Dermis blood vessel endothelial cell (primary cell): ENCODE data around the gene PDS5A. TPM values are rescaled to one million over a fixed set of nuclear protein-coding genes. Genes with fewer than 3 reads are reported as not detected.
A peak's percentile ranks its signal among the peaks of the same experiment; 100 is the strongest.
"Not testable (repeated sequence)": the region's sequence is repeated elsewhere in the genome, so short reads cannot be mapped to it uniquely, and the experiment has no call there.

Experiments used
- DNase-seq: peaks from one replicate; pipeline ENCODE4 v3.0.0; 2010
- total RNA-seq: library from RNA; depleted of rRNA; stranded (reverse); fragments of >200 nt; gene quantifications from 2 replicates; pipeline ENCODE4 v1.2.3, GENCODE V29; 2014

Gene PDS5A
- total RNA-seq, 1 donor from 2014 or later = 74.7 TPM

DNA sequence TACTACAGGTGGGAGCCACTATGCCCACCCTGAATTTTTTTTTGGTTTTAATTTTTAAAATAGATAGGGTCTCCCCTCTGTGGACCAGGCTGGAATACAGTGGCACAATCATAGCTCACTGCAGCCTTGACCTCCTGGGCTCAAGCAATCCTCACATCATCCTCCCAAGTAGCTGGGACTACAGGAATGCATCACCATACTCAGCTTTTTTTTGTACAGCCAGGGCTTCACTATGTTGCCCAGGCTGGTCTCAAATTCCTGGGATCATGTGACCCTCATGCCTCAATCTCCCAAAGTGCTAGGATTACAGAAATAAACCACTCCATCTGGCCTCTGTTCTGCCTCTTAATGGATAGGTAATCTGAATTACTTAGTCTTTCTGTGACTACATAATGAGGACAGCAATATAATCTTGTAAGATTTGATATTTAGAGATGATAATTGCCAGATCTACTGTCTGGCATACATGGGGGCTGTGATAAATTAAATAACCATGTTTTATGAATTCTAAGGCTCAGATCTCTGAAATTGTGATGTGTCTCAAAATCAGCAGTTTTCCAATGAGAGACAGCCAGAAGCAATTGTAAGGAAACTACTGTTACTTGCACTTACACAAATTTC, 26.7 kb downstream of the PDS5A start:
- no peak for DNase-seq

- no peak for DNase-seq
Measured at GRCh38 chr4:39947963-39948362, 29.7 kb downstream of the PDS5A start.

DNA sequence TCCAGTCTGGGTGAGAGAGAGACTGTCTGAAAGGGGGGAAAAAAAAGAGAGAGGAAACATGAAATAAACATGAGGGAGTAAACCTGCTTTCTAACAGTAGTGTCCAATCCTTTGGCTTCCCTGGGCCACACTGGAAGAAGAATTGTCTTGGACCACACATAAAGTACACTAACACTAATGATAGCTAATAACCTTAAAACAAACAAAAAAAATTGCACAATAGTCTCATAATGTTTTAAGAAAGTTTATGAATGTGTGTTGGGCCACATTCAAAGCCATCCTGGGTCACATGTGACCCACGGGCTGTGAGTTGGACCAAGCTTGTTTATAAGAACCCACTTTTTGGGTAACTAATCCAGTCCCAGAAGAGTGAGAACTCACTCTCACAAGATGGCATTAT, 30.3 kb downstream of the PDS5A start:
- DNase-seq = no peak

- not testable (repeated sequence) for DNase-seq
Measured at GRCh38 chr4:39944245-39944644, 33.5 kb downstream of the PDS5A start.

- DNase-seq = no peak
Measured at GRCh38 chr4:39942507-39942906, 35.2 kb downstream of the PDS5A start.

DNA sequence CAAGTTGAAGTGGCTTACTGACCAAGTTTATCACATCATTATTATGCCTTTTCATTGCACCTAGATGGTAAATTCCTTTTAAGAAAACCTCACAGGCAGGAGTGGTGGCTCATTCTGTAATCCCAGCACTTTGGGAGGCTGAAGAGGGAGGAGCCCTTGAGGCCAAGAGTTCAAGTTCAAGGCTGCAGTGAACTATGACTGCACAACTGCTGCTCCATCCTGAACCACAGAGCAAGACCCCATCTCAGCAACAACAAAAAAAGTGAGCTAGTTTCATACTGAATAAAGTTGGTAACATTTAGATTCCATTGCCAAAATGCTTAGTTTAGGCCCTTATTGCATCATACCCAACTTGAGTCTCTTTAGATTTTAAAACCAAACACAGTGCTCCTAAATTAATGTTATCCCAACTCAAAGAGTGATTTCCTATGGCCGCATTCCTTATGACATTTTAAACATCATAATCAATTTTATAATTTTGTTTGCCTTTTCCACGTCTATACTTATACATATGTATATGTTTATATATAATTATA, 36.0 kb downstream of the PDS5A start:
- no peak for DNase-seq

- no peak for DNase-seq
Measured at GRCh38 chr4:39937683-39938268, 39.9 kb downstream of the PDS5A start.

DNA sequence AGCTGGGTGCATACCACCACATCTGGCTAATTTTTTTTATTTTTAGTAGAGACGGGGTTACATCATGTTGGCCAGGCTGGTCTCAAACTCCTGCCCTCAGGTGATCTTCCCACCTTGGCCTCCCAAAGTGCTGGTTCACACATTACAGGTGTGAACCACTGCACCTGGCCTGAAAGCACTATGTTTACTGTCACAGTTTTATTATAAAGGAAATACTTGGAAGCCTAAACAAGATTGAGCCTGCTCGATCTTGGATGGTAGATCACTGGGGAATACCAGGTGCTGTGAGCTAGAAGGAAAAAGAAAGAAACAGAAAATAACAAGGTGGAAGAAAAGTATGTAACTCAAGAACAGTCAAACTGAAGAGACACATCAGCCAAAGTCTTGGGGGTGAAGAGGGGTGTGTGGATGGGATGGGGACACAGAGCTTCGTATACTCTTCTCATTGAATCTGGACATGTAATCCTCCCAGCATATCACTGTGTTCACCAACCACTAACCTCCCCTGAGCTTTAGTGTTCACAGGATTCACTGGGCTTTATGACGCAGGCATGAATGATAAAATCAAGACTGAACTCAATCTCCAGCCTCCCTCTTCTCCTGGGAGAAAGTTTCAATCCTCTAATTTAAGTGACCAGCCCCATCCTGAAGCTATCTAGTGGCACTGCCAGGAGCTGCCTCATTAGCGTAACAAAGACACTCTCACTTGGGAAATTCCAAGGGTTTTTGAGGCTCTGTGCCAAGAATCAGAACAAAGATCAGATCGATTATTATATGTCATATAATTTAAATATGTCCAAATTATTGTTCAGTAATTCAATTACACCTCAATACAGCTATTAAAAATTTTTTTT, 40.9 kb downstream of the PDS5A start:
- peak; percentile 18 for DNase-seq

- DNase-seq = peak; percentile 23
Measured at GRCh38 chr4:39933671-39934590, 43.8 kb downstream of the PDS5A start.

GRCh38 chr4:39932776-39933402, 44.8 kb downstream of the PDS5A start:
- DNase-seq = no peak

DNA sequence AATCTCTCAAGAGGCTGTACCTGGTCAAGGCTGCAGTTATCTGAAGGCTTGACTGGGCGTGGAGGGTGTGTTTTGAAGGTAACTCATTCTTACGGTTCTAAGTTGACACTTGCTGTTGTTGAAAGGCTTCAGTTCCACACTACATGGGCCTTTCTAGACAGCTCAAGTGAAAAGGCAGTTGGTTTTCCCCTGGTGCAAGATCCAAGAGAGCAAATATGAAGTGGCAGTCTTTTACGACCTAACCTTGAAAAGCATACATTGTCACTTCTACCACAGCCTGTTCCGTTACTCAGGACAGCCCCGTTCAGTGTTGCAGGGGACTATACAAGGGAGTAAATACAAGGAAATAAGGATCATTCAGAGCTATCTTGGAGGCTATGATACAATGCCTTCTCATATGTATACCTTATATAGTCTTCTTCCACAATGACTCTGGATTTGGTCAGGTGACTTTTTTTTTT, 46.2 kb downstream of the PDS5A start:
- no peak for DNase-seq

GRCh38 chr4:39928538-39928937, 49.2 kb downstream of the PDS5A start:
- no peak for DNase-seq

DNA sequence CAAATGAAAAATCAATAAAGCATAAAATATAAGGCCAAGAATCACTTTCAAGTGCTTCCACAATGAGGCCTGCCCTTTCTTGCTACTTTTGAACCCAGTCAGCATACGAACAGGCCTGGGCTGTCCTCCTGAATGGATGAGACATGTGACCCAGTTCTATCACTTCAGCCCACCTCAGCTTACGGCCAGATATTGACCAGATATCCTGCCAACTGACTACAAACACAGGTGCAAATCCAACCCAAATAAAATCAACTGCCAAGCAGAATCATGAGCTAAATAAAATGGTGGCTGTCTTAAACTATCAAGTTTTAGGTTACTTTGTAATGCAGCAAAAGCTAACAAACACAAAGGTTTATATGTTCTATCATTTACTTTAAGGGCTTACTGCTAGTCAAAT, 53.7 kb downstream of the PDS5A start:
- no peak for DNase-seq

GRCh38 chr4:39922399-39922798, 55.3 kb downstream of the PDS5A start:
- DNase-seq = no peak

DNA sequence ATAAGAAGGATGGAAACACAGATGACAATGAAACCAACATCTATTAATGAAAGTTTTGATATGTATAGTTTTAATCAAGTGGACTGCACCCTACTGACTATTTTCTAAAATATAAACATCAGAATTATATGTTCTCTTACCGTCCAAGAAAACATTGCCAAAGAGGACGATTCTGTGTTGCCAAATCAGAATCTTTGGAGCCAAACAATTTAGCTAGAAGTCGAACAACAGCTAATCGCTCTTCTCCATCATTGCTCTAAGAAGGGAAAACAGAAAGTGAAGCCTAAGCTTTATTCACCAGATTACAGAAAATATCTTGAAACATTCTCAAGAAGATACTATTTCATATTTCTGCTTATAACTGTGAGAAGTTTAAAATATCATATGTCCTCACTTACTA, 64.2 kb downstream of the PDS5A start:
- DNase-seq = no peak

DNA sequence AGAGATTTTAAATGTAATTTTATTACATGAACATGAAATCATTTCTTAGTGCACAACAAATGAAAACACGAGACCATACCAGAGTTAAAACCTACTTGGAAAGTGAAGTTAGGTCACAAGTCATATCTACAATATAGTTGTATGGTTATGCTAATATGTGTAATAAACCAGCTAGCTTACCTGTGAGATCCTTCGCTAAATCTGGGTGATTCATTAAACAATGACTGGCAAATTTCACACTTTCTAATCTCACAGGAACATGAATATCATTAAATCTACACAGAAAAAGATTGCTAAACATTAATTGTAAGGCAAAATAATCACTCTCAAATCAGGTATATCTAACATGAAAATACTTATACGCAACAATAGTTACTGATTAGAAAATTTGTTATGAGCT, 67.6 kb downstream of the PDS5A start:
- no peak for DNase-seq

GRCh38 chr4:39908284-39908683, 69.4 kb downstream of the PDS5A start:
- no peak for DNase-seq

DNA sequence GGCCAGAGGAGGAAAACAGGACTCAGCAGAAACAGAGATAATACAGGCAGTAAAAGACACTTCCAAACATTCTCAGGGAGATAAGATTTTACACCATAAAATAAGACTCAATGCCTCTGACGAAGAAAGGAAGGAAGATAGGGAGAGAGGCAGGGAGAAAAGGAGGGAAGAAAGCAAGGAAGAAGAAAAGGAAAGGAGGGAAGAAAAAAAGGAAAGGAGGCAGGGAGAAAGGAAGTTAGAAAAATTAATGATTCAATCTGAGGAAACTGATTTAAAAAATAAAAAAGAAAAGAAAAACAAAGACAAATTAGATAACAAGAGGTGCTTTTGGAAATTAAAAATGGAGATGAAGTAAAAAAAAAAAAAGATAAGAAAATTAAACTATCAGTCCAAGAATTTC, 72.1 kb downstream of the PDS5A start:
- no peak for DNase-seq

GRCh38 chr4:39905019-39905418, 72.7 kb downstream of the PDS5A start:
- not testable (repeated sequence) for DNase-seq

DNA sequence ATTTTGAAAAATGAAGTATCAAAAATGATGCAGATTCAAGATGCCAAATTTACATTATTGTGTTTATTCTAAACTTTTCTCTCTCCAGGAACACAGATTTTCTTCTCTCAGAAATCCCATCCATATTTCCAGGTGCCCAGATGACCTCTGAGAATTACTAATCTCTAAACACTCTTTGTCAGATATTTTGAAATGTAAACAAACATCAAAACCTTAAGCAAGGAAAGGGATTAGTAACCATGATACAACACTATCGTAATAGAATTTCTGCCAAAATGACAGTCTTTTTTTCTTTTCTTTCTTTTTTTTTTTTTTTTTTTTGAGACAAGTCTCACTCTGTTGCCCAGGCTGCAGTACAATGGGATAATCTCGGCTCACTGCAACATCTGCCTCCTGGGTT, 76.7 kb downstream of the PDS5A start:
- no peak for DNase-seq

DNA sequence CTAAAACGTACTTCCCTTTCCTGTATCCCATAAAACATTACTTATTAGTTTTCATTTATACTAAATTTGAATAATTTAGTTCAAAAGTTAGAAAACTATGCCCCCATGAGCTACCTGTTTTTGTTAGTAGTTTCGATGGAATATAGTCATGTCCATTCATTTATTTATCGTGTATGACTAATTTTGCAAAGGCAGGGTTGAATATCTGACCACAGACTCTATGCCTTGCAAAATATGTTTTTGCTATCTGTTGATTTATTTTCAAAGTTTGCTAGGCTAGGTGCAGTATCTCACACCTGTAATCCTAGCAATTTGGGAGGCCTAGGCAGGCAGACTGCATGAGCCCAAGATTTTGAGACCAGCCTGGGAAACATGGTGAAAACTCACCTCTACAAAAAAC, 78.4 kb downstream of the PDS5A start:
- DNase-seq = no peak

GRCh38 chr4:39898015-39898414, 79.7 kb downstream of the PDS5A start:
- DNase-seq = no peak
